IPS-20b (cell line): ENCODE results near the gene RIPK1.
"Not testable (repeated sequence)": the region's sequence is repeated elsewhere in the genome, so short reads cannot be mapped to it uniquely, and the experiment has no call there.

Experiments used
- H3K27ac ChIP-seq: one replicate; pipeline ENCODE4 v1.5.1; 2013; ENCODE audit warnings: low read length
- H3K27me3 ChIP-seq: 2 replicates; pipeline ENCODE4 v1.6.1; 2013; ENCODE audit warnings: mild to moderate bottlenecking, low read length, inconsistent platforms; ENCODE audit not compliant: insufficient read depth
- H3K36me3 ChIP-seq: 2 replicates; pipeline ENCODE4 v1.6.1; 2013; ENCODE audit warnings: low read depth, mild to moderate bottlenecking, inconsistent platforms, low read length, moderate library complexity; ENCODE audit not compliant: insufficient read depth
- H3K4me1 ChIP-seq: 2 replicates; pipeline ENCODE4 v1.6.1; 2013; ENCODE audit warnings: mild to moderate bottlenecking, control low read depth, inconsistent platforms, low read length, moderate library complexity; ENCODE audit not compliant: insufficient read depth
- H3K4me3 ChIP-seq: 2 replicates; pipeline ENCODE4 v1.5.1; 2013; ENCODE audit warnings: mild to moderate bottlenecking, low read length, inconsistent platforms
- H3K9ac ChIP-seq: 2 replicates; pipeline ENCODE4 v1.6.1; 2013; ENCODE audit warnings: low read depth, mild to moderate bottlenecking, inconsistent platforms, low read length, moderate library complexity
- H3K9me3 ChIP-seq: 2 replicates; pipeline ENCODE4 v1.6.1; 2013; ENCODE audit warnings: mild to moderate bottlenecking, low read depth, low read length, inconsistent platforms; ENCODE audit not compliant: insufficient read depth

RIPK1 gene

GRCh38 chr6:3052481-3053230 is 15.6 kb upstream of the RIPK1 start:
- Histone ChIP-seq H3K4me3 (peak overlapping the region; percentile 63; the same call in 1 of the 2 replicates), H3K4me1 (peaks cover 14% of the 10 kb centered on the region; the same call in 1 of the 2 replicates), H3K9ac (peak overlapping the region; percentile 33; the same call in 1 of the 2 replicates), H3K27ac (no peak overlapping the region), H3K27me3 (peaks cover 11% of the 10 kb centered on the region; the same call in 1 of the 2 replicates), H3K36me3 (no peaks in the 10 kb centered on the region), H3K9me3 (no peaks in the 10 kb centered on the region)

- no peaks in the 10 kb centered on the region for H3K9me3 ChIP-seq
- H3K4me1 ChIP-seq, result peaks cover 14% of the 10 kb centered on the region; the same call in 1 of the 2 replicates
- H3K36me3 ChIP-seq, result no peaks in the 10 kb centered on the region
- peak overlapping the region; percentile 33; the same call in 1 of the 2 replicates for H3K9ac ChIP-seq
- H3K27ac ChIP-seq, result no peak overlapping the region
- H3K4me3 ChIP-seq, result peak overlapping the region; percentile 63; the same call in 1 of the 2 replicates
- H3K27me3 ChIP-seq, result peaks cover 11% of the 10 kb centered on the region; the same call in 1 of the 2 replicates
These were observed 15.1 kb upstream of the RIPK1 start for GRCh38 chr6:3053231-3053508.

GRCh38 chr6:3054229-3055157 is 13.8 kb upstream of the RIPK1 start:
- H3K27ac ChIP-seq, result peak overlapping the region; percentile 49
- H3K4me3 ChIP-seq, result peak overlapping the region; percentile 63
- H3K9me3 ChIP-seq, H3K36me3 ChIP-seq: not testable (repeated sequence)
- H3K9ac ChIP-seq, result peak overlapping the region; percentile 77; the same call in 1 of the 2 replicates
- peaks cover 14% of the 10 kb centered on the region; the same call in 1 of the 2 replicates for H3K4me1 ChIP-seq
- H3K27me3 ChIP-seq, result peaks cover 11% of the 10 kb centered on the region; the same call in 1 of the 2 replicates

GRCh38 chr6:3055158-3055499 is 13.2 kb upstream of the RIPK1 start:
- Histone ChIP-seq H3K4me1 (peaks cover 14% of the 10 kb centered on the region; the same call in 1 of the 2 replicates), H3K27me3 (peaks cover 11% of the 10 kb centered on the region; the same call in 1 of the 2 replicates), H3K4me3 (peak overlapping the region; percentile 63; the same call in 1 of the 2 replicates)
- not testable (repeated sequence) for H3K27ac ChIP-seq, H3K9ac ChIP-seq, H3K9me3 ChIP-seq, H3K36me3 ChIP-seq

GRCh38 chr6:3057063-3057770 is 11.1 kb upstream of the RIPK1 start:
- H3K27ac ChIP-seq, result no peak overlapping the region
- no peaks in the 10 kb centered on the region for H3K36me3 ChIP-seq
- no peak overlapping the region for H3K4me3 ChIP-seq
- no peak overlapping the region for H3K9ac ChIP-seq
- H3K4me1 ChIP-seq, result peaks cover 14% of the 10 kb centered on the region; the same call in 1 of the 2 replicates
- H3K9me3 ChIP-seq, result no peaks in the 10 kb centered on the region
- peaks cover 11% of the 10 kb centered on the region; the same call in 1 of the 2 replicates for H3K27me3 ChIP-seq

GRCh38 chr6:3058957-3059356 is 9.3 kb upstream of the RIPK1 start:
- H3K27ac ChIP-seq, result no peak overlapping the region
- no peaks in the 10 kb centered on the region for H3K9me3 ChIP-seq
- no peak overlapping the region for H3K4me3 ChIP-seq
- peaks cover 14% of the 10 kb centered on the region; the same call in 1 of the 2 replicates for H3K4me1 ChIP-seq
- no peaks in the 10 kb centered on the region for H3K36me3 ChIP-seq
- H3K9ac ChIP-seq, result no peak overlapping the region
- peaks cover 6% of the 10 kb centered on the region; the same call in 1 of the 2 replicates for H3K27me3 ChIP-seq

- H3K27ac ChIP-seq, H3K27me3 ChIP-seq, H3K36me3 ChIP-seq, H3K9me3 ChIP-seq, H3K9ac ChIP-seq, H3K4me3 ChIP-seq, H3K4me1 ChIP-seq: not testable (repeated sequence)
These were observed 8.2 kb upstream of the RIPK1 start for GRCh38 chr6:3060092-3060491.

- no peak overlapping the region for H3K4me3 ChIP-seq
- no peak overlapping the region for H3K9ac ChIP-seq
- no peak overlapping the region for H3K27ac ChIP-seq
- H3K4me1 ChIP-seq, result no peaks in the 10 kb centered on the region
- H3K9me3 ChIP-seq, result no peaks in the 10 kb centered on the region; the same call in 1 of the 2 replicates
- H3K36me3 ChIP-seq, result no peaks in the 10 kb centered on the region
- H3K27me3 ChIP-seq, result peaks cover 7% of the 10 kb centered on the region
These were observed 6.8 kb upstream of the RIPK1 start for GRCh38 chr6:3061501-3061941.

- not testable (repeated sequence) for H3K9me3 ChIP-seq, H3K27ac ChIP-seq, H3K27me3 ChIP-seq, H3K36me3 ChIP-seq, H3K4me1 ChIP-seq, H3K9ac ChIP-seq
- H3K4me3 ChIP-seq, result peak overlapping the region; percentile 78; the same call in 1 of the 2 replicates
These were observed 5.0 kb upstream of the RIPK1 start for GRCh38 chr6:3063340-3063732.

- Histone ChIP-seq H3K9ac (peak overlapping the region; percentile 60; the same call in 1 of the 2 replicates), H3K27me3 (peaks cover 7% of the 10 kb centered on the region), H3K4me3 (peak overlapping the region; percentile 78), H3K27ac (no peak overlapping the region), H3K9me3 (peaks cover 9% of the 10 kb centered on the region), H3K4me1 (no peaks in the 10 kb centered on the region), H3K36me3 (no peaks in the 10 kb centered on the region)
These were observed 4.3 kb upstream of the RIPK1 start for GRCh38 chr6:3063733-3064700.
